ENCODE results near the gene KCNJ11.

DNA sequence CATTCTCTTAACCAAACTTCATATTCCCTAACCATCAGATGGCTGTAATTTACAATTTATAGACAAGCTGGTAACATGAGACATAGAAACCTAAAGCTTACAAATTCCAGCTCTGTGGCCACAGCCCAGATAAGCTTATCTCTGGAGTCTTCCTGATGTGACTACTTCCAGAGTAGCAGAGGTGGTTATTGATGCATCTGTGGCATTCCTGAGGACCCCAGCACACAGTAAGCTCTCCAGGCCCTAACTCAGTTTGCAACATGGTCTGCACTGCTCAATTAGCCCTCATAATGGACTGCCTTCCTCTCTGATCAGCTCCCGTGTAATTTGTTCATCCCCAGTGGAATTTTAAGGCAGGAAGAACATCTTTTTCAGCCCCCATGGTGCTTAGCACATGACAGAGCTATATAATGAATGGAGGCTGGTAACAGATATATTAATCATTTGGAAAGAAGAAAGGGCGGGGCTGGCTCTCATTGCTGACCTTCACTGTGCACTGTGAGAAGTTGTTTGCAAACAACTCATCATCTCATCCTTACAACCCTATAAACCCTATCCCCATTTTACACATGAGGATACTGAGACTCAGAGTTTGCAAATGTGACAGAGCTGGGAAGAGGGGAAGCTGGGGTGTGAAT lies 30.1 kb upstream of the KCNJ11 start:
- TF ChIP-seq POLR2A (IDR thresholded peaks at IDR 0.05): no peak
- TF ChIP-seq, protein P1, sequence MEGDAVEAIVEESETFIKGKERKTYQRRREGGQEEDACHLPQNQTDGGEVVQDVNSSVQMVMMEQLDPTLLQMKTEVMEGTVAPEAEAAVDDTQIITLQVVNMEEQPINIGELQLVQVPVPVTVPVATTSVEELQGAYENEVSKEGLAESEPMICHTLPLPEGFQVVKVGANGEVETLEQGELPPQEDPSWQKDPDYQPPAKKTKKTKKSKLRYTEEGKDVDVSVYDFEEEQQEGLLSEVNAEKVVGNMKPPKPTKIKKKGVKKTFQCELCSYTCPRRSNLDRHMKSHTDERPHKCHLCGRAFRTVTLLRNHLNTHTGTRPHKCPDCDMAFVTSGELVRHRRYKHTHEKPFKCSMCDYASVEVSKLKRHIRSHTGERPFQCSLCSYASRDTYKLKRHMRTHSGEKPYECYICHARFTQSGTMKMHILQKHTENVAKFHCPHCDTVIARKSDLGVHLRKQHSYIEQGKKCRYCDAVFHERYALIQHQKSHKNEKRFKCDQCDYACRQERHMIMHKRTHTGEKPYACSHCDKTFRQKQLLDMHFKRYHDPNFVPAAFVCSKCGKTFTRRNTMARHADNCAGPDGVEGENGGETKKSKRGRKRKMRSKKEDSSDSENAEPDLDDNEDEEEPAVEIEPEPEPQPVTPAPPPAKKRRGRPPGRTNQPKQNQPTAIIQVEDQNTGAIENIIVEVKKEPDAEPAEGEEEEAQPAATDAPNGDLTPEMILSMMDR (IDR thresholded peaks at IDR 0.05): no peak
